SH-SY5Y (cell line): ENCODE data around the gene NIPAL1.

Source experiments
- GATA2 ChIP-seq: IDR thresholded peaks from 2 replicates; pipeline ENCODE4 v1.6.1; 2011; ENCODE audit warnings: mild to moderate bottlenecking, low read depth, low read length
- GATA3 ChIP-seq: IDR thresholded peaks from 2 replicates; pipeline ENCODE4 v1.6.1; 2011; ENCODE audit warnings: low read depth, mild to moderate bottlenecking, low read length, moderate library complexity

NIPAL1 gene

DNA sequence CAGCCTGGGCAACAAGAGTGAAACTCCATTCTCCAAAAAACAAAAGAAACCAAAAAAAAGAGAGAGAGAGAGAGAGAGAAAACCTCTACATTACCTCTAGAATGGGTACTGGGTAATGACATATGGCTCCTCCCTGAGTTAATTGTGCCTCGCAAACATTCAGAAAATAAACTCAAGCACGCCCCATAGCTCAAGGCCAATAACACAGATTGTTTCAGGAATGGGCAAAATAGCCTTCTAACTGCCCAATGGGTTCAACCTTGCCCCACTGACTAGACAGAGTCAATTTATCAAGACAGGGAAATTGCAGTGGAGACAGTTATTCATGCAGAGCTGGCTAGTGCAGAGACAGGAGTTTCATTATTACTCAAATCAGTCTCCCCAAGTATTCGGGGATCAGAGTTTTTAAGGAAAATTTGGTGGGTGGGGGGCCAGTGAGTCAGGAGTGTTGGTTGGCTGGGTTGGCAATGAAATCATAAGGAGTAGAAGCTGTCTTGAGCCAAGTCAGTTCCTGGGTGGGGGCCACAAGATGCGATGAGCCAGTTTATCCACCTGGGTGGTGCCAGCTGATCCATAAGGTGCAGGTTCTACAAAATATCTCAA is 25.1 kb downstream of the NIPAL1 start:
- TF ChIP-seq GATA3 (no peak), GATA2 (no peak)

GRCh38 chr4:48042979-48043461 is 26.4 kb downstream of the NIPAL1 start:
- TF ChIP-seq GATA3 (no peak), GATA2 (no peak)

DNA sequence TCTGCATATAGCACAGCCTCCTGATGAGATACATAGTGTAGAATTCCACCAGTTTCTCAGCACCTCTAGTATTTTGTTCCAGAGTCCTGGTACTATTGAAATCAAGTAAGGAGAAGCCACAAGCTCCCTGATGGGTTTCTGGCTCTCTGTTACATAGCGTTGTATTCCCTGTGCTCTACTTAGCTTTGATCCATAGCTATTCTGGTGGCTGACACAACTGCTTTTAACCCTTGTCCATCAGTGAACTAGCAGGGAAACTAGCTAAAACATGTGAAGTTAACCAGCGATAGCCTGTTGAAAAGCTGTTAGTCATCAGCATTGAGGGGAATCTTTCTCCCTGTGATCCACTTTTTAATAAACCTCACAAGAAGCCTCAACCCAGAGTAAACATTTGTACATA is 26.9 kb downstream of the NIPAL1 start:
- TF ChIP-seq GATA2 (no peak), GATA3 (no peak)

GRCh38 chr4:48044298-48044697 is 27.7 kb downstream of the NIPAL1 start:
- no peak for TF ChIP-seq GATA2
- no peak for TF ChIP-seq GATA3

GRCh38 chr4:48046059-48046458 is 29.5 kb downstream of the NIPAL1 start:
- TF ChIP-seq GATA2 (no peak), GATA3 (no peak)

- TF ChIP-seq GATA3 (no peak), GATA2 (no peak)
Observed at GRCh38 chr4:48047421-48047844, 30.9 kb downstream of the NIPAL1 start.

- TF ChIP-seq GATA2 (no peak), GATA3 (no peak)
Observed at GRCh38 chr4:48047896-48048295, 31.3 kb downstream of the NIPAL1 start.

GRCh38 chr4:48049483-48049882 is 32.9 kb downstream of the NIPAL1 start:
- no peak for TF ChIP-seq GATA3
- no peak for TF ChIP-seq GATA2

GRCh38 chr4:48051078-48051477 is 34.5 kb downstream of the NIPAL1 start:
- TF ChIP-seq GATA2 = no peak
- TF ChIP-seq GATA3 = no peak

GRCh38 chr4:48058617-48059530 is 42.3 kb downstream of the NIPAL1 start:
- no peak for TF ChIP-seq GATA2
- no peak for TF ChIP-seq GATA3

DNA sequence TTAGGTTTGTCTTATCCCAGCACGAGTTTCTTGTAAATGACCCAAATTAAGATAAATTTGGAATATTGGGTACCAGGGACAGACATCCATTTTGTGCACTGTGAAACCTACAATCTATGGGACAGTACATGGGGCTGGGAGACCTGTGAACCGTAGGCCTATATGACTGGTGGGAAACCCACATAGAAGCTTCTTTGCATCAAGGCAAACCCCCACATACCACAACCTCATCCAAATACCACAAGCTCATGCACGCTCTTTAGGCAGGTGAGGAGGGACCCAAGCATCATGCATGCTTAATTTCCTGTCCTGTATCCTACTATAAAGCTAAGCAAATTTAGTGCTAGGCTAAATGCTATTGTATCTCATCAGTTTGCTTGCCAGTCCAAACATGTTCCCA is 47.8 kb downstream of the NIPAL1 start:
- TF ChIP-seq GATA2 (no peak), GATA3 (no peak)

DNA sequence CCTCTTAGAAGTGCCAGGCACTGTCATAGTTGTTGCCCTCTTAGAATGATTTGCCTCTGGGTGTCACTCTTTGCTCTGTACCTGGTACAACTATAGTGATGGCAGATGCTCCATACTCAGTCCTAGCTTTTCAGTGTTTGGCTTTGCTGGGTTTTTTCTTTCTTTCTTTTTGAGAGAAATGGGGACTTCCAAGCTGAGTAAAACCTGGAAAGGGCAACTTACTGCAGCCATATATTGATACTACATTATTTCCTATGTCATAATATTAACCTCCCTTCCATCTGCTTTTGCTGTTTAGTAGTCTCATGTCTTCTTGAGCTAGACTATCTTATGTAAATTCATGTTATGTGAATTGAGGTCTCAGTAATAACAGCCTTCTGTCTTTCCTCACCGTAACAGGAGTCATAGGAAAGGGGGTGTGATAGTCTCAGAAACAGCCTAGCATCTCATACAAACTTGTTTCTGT is 49.0 kb downstream of the NIPAL1 start:
- TF ChIP-seq GATA2 (no peak), GATA3 (no peak)

GRCh38 chr4:48067536-48067935 is 51.0 kb downstream of the NIPAL1 start:
- TF ChIP-seq GATA2 (no peak), GATA3 (no peak)

GRCh38 chr4:48068182-48068581 is 51.6 kb downstream of the NIPAL1 start:
- TF ChIP-seq GATA2 (no peak), GATA3 (no peak)

GRCh38 chr4:48069026-48069425 is 52.5 kb downstream of the NIPAL1 start:
- no peak for TF ChIP-seq GATA3
- no peak for TF ChIP-seq GATA2
